GM21367 (cell line): ENCODE measurements around the gene RNASEH2A.
"Not testable (repeated sequence)": the region's sequence is repeated elsewhere in the genome, so short reads cannot be mapped to it uniquely, and the experiment has no call there.

Experiments used
- ATAC-seq: cut with Tn5 transposase; IDR thresholded peaks from one replicate; pipeline ENCODE4 v1.9.1; 2021; ENCODE audit not compliant: unreplicated experiment

The RNASEH2A gene

DNA sequence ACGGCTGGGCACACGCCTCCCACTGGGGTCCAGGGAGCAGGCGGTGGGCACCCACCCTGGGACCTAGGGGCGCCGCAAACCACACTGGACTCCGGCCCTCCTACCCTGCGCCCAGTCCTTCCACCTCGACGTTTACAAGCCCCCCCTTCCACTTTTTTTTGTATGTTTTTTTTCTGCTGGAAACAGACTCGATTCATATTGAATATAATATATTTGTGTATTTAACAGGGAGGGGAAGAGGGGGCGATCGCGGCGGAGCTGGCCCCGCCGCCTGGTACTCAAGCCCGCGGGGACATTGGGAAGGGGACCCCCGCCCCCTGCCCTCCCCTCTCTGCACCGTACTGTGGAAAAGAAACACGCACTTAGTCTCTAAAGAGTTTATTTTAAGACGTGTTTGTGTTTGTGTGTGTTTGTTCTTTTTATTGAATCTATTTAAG, 13.5 kb upstream of the RNASEH2A start:
- ATAC-seq, result no peak

DNA sequence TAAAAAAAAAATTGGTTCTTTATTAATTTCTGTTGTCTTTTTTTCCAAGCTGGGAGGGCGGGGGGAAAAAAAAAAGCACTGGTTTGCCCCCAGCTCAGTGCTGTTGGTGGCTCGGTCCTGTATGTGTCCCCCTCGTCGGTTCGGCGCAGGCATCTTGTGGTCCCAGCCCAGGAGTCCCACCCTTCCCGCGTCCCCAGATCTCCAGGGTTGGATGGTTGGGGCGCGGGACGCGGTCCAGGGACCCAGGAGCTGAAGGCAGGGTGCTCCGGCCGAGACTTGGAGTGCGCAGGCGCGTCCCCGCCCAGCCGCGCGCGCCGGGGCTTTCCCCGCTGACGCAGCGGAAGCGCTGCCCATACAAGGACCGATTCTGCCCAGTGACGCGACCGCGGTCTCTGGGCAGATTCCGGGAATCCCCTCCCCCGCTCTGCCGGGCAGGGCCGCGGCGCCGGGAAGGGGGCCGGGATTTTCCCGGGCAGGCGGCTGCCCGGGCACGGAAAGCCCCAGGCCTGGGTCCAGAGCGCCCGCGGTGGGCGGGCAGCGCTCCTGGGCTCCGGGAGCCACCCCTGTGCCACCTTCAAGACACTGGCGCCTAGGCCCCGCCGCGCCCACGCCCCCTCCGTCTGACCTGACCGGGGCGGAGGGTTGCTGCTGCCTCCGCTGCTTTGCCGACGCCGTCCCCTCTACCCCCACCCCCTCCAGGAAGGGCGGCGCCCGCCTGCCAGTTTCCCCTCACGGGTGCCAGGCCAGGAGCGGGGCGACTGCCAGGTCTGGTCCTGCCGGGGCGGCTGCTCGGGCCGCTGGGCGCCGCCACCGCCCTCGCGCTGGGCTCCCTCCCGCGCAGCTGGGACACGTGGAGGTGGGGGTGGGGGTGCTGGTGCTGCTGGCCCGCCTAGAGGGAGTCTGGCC, 12.8 kb upstream of the RNASEH2A start:
- ATAC-seq, result peak; percentile 26

DNA sequence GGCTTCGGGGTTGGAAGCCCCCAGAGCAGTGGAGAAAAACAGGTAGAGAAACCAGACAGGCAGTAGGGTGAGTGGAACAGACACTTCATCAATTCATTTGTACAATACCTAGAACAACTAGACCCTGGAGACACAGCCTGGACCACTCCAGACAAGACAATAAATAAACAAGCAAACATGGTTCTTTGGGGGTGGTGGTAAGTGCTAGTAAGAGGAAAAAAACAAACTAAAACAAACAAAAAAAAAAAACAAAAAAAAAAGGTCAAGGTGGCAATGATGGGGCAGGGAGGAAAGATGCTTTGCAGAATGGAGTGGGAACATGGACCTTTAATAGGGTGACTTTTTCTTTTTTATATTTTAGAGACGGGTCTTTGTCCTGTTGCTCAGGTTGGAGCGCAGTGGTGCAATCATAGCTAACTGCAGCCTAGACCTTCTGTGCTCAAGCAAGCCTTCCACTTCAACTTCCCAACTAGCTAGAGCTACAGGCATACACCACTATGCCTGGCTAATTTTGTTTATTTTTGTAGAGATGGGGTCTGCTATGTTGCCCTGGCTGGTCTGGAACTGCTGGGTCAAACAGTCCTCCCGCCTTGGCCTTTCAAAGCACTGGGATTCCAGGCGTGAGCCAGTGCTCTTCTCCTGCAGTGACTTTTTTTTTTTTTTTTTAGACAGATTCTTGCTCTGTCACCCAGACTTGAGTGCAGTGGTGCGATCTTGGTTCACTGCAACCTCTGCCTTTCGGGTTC, 12.0 kb upstream of the RNASEH2A start:
- ATAC-seq, result no peak

DNA sequence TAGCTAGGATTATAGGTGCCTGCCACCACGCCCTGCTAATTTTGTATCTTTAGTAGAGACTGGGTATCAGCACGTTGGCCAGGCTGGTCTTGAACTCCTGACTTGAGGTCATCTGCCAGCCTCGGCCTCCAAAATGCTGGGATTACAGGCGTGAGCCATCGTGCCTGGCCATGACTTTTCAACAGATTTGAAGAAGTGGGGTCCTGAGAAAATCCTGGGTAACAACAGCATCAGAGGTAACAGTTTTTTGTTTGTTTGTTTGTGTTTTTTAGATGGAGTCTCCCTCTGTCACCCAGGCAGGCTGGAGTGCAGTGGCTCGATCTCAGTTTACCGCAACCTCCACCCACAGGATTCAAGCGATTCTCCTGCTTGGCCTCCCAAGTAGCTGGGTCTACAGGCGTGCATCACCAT, 11.4 kb upstream of the RNASEH2A start:
- ATAC-seq, result no peak

GRCh38 chr19:12796146-12797071, 10.0 kb upstream of the RNASEH2A start:
- ATAC-seq, result no peak

DNA sequence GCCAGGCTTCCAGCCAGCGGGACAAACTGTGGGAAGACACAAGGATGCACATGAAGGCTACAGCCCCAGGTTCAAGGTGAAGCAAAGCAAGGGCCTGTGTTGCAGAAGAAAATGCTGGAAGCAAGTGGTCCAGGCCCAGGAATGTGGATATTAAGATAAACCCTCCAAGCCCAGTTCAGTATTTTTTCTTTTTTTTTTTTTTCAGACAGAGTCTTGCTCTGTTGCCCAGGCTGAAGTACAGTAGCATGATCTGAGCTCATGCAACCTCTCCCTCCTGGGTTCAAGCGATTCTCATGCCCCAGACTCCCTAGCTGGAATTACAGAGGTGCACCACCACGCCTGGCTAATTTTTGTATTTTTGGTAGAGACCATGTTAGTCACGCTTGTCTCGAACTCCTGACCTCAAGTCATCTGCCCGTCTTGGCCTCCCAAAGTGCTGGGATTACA, 9.2 kb upstream of the RNASEH2A start:
- no peak for ATAC-seq

GRCh38 chr19:12797607-12798006, 8.8 kb upstream of the RNASEH2A start:
- not testable (repeated sequence) for ATAC-seq

- no peak for ATAC-seq
These were observed 6.5 kb upstream of the RNASEH2A start for GRCh38 chr19:12799742-12800465.

- no peak for ATAC-seq
These were observed 6.0 kb upstream of the RNASEH2A start for GRCh38 chr19:12800466-12800770.

DNA sequence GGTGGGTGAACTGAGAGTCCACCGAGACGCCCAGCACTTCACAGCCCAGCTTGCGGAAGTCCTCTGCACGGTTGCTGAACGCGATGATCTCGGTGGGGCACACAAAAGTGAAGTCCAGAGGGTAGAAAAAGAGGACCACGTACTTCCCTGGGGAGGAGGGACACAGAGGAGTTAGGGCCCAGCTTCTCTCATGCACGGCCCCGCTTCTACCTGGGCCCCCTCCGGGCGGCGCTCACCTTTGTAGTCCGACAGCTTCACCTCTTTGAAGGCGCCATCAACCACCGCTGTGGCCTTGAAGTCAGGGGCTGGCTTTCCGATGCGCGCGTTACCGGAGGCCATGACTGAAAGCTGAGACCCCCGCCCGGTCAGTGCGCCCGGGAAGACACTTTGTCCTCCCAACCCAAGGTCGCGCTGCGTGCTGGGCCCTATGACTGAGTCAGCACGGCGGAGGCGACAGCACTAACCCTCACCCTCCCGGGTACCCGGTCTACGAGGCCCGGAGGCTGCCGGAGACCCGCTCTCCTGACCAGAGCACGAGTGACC, 5.4 kb upstream of the RNASEH2A start:
- ATAC-seq, result no peak

- ATAC-seq, result no peak
These were observed 4.7 kb upstream of the RNASEH2A start, which contains the start of the genes PRDX2 and THSD8 for GRCh38 chr19:12801466-12802266. Gene PRDX2, minus strand, starts transcription at chr19:12801800. Its CDS starts 539 bp downstream, at chr19:12801261. Gene THSD8, plus strand, starts transcription at chr19:12802069. Its CDS starts 3 bp downstream, at chr19:12802072.

GRCh38 chr19:12802267-12803106, 3.9 kb upstream of the RNASEH2A start:
- no peak for ATAC-seq

GRCh38 chr19:12804051-12804450, 2.3 kb upstream of the RNASEH2A start:
- no peak for ATAC-seq

DNA sequence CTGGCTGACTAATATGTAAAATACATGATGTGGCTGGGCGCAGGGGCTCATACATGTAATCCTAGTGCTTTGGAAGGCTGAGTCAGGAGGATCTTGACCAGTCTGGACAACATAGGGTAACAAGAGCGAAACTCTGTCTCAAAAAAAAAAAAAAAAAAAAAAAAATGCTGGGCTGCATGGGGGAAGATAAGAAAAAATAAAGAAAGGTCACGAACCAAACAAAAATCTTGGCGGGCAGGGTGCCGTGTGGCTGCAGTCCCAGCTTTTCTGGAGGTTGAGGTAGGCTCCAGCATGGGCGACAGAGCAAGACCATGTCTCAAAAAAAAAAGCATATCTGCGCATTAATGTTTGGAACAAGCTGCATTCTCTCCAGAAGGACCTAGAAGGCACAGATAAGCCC, 8.7 kb downstream of the RNASEH2A start:
- no peak for ATAC-seq

- ATAC-seq, result not testable (repeated sequence)
These were observed 10.8 kb downstream of the RNASEH2A start for GRCh38 chr19:12817188-12817587.

- ATAC-seq, result not testable (repeated sequence)
These were observed 11.4 kb downstream of the RNASEH2A start for GRCh38 chr19:12817810-12818209.

- ATAC-seq, result no peak
These were observed 15.4 kb downstream of the RNASEH2A start for GRCh38 chr19:12821761-12822160.
